Testis (tissue), 3 donors: ENCODE measurements around the gene RPTOR. TPM values are rescaled to one million over a fixed set of nuclear protein-coding genes. Genes with fewer than 3 reads are reported as not detected.

Experiments
- DNase-seq: peaks from one replicate; pipeline ENCODE4 v3.0.0-alpha.2; 2019
- H3K27ac ChIP-seq, 2 donors: fragments of 200-600 bp; sonication (generic); one replicate each; pipeline ENCODE4 v1.5.1; 2019
- H3K27me3 ChIP-seq: fragments of 200-600 bp; sonication (generic); one replicate; pipeline ENCODE4 v1.5.1; 2019
- H3K36me3 ChIP-seq: fragments of 200-600 bp; sonication (generic); one replicate; pipeline ENCODE4 v1.5.1; 2017; ENCODE audit warnings: low read depth; ENCODE audit errors: missing control alignments
- H3K4me1 ChIP-seq: fragments of 200-600 bp; sonication (generic); one replicate; pipeline ENCODE4 v1.5.1; 2019
- H3K4me3 ChIP-seq, 2 donors: fragments of 200-600 bp; sonication (generic); one replicate each; pipeline ENCODE4 v1.5.1; 2017 to 2019
- H3K9me3 ChIP-seq: fragments of 200-600 bp; sonication (generic); one replicate; pipeline ENCODE4 v1.5.1; 2017
- CTCF ChIP-seq, 3 experiments: fragments of 450-650 bp in 2 of 3; fragments of 200-600 bp in 1 of 3; sonication (generic) in 1 of 3; IDR thresholded peaks; one replicate each; pipeline ENCODE4 v1.5.1; 2016 to 2019; ENCODE audit warnings: antibody characterized with exemption in 3 of 3, mild to moderate bottlenecking in 2 of 3, moderate library complexity in 1 of 3
- POLR2A ChIP-seq: fragments of 450-650 bp; IDR thresholded peaks from one replicate; pipeline ENCODE4 v1.6.1; 2017; ENCODE audit warnings: antibody characterized with exemption, mild to moderate bottlenecking, moderate library complexity
- WGBS, 2 donors: methylation state at CpG; one replicate each; pipeline ENCODE4 v1.1.5; 2018; 5-methylcytosine and 5-hydroxymethylcytosine counted together
- intact Hi-C: fragments of 100-400 bp; cut with DNase I; formaldehyde crosslinking; loops from one replicate; pipeline ENCODE4 v1.15.1; 2023; ENCODE audit warnings: low total_unique reads
- polyA plus RNA-seq: library from polyadenylated mRNA; stranded (reverse); fragments of 350-450 nt; fragmentation: Illumina TruSeq; extraction: RNeasy Lipid Tissue Mini Kit (QIAGEN cat#74804); gene quantifications from one replicate; pipeline ENCODE4 v1.2.3, GENCODE V29; 2014; ENCODE audit warnings: low read depth, low replicate concordance; ENCODE audit not compliant: insufficient read depth
- total RNA-seq, 2 donors: library from RNA; depleted of rRNA; stranded (reverse); fragments of >200 nt; gene quantifications; one replicate each; pipeline ENCODE4 v1.2.3, GENCODE V29; 2016

The RPTOR gene
- total and polyA plus RNA-seq, 3 donors from 2014 or later: 21.8 to 68.3 (median 56.6) TPM

- Histone ChIP-seq H3K27me3 (no peaks in the 10 kb centered on the region), H3K9me3 (no peaks in the 10 kb centered on the region), H3K27ac (no peak overlapping the region), H3K4me1 (no peaks in the 10 kb centered on the region), H3K36me3 (no peaks in the 10 kb centered on the region), H3K4me3 (no peak overlapping the region)
- TF ChIP-seq CTCF (IDR thresholded peaks at IDR 0.05): no peak
- TF ChIP-seq POLR2A: no peak
- 65 to 70% methylated on average over 24 of the region's 24 CpGs for WGBS, 2 donors
- intact Hi-C loops: no loop called here
- no peak for DNase-seq
Measured at GRCh38 chr17:80585890-80586845, 41.5 kb downstream of the RPTOR start.

DNA sequence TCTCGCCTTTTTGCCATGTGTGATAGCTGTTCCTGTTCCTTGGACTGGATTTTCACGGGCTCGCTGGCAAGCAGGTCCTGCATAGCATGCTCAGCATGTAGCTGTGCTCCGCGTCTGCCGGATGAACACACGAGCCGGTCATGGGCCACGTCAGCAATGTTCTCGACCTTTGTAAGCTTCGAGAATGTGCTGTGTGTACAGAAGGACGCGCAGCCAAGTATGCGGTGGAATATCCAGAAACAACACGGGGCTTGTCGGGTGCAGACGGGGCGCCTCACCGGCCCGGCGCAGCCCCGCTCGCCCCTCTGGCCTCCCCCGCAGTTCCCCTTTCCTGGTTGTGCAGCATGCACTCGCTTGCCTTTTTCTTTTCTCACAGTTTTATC lies 42.2 kb downstream of the RPTOR start:
- no peak for TF ChIP-seq CTCF (IDR thresholded peaks at IDR 0.05)
- no peak for TF ChIP-seq POLR2A
- H3K27me3 ChIP-seq: no peaks in the 10 kb centered on the region
- H3K4me1 ChIP-seq: no peaks in the 10 kb centered on the region
- no peaks in the 10 kb centered on the region for H3K9me3 ChIP-seq
- peak overlapping the region in 1 of 2 donors; percentile 17 for H3K4me3 ChIP-seq
- H3K36me3 ChIP-seq: no peaks in the 10 kb centered on the region
- intact Hi-C loops: no loop called here
- DNase-seq: peak; percentile 58
- H3K27ac ChIP-seq: no peak overlapping the region
- 76 to 79% methylated on average over 25 of the region's 25 CpGs for WGBS, 2 donors

DNA sequence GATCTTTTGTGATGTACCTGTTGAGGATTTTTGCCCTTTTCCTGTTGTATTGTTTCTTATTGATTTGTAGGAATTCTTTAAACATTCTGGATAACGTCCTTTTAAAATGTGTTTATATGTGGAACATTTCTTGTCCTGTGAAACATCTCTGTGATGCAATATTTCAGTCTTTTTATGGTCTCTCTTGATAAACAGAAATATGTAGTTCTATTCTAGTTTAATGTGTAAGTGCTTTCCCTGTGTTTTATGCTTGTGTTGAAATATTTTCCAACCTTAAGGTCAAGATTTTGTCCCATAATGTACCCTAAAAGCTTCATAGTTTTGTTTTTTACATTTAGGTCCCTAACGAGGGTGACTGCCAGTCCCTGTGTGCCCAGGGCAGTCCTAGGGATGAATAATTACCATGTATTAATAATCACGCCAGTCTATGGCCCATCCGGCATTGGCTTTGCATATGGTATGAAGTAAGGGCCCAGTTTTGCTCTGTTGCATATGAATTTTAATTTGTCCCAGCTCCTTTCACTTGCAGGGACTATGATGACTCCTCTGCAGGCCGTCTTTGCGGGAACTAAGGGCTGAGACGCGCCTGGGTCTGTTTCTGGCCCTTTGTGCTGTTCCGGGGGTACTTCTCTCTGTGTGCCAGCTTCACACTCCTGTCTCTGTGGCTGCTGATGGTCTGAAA lies 44.2 kb downstream of the RPTOR start:
- no peak for TF ChIP-seq POLR2A
- TF ChIP-seq CTCF (IDR thresholded peaks at IDR 0.05): no peak
- intact Hi-C loops: no loop called here
- WGBS, 2 donors: 83 to 91% methylated on average over 9 of the region's 9 CpGs
- no peaks in the 10 kb centered on the region for H3K9me3 ChIP-seq
- no peak overlapping the region for H3K27ac ChIP-seq
- H3K4me1 ChIP-seq: no peaks in the 10 kb centered on the region
- no peaks in the 10 kb centered on the region for H3K36me3 ChIP-seq
- no peaks in the 10 kb centered on the region for H3K27me3 ChIP-seq
- DNase-seq: no peak
- H3K4me3 ChIP-seq: no peak overlapping the region

- intact Hi-C loops: no loop called here
- DNase-seq: no peak
- H3K27me3 ChIP-seq: no peaks in the 10 kb centered on the region
- 89 to 96% methylated on average over 3 of the region's 3 CpGs for WGBS, 2 donors
- H3K9me3 ChIP-seq: no peaks in the 10 kb centered on the region
- H3K36me3 ChIP-seq: no peaks in the 10 kb centered on the region
- no peak overlapping the region for H3K4me3 ChIP-seq
- no peaks in the 10 kb centered on the region for H3K4me1 ChIP-seq
- no peak for TF ChIP-seq CTCF (IDR thresholded peaks at IDR 0.05)
- no peak for TF ChIP-seq POLR2A
- no peak overlapping the region for H3K27ac ChIP-seq
Measured at GRCh38 chr17:80591788-80592187, 47.1 kb downstream of the RPTOR start.
